NCI-H1092 treated with DMSO at 0.1 percent for 48 hours (cell line): ENCODE results near the gene SEC14L2.
"Not testable (repeated sequence)": the region's sequence is repeated elsewhere in the genome, so short reads cannot be mapped to it uniquely, and the experiment has no call there.

Experiments
- DNase-seq: peaks from one replicate; lab custom pipeline; 2025; lab: John Stamatoyannopoulos, UW

The SEC14L2 gene

DNA sequence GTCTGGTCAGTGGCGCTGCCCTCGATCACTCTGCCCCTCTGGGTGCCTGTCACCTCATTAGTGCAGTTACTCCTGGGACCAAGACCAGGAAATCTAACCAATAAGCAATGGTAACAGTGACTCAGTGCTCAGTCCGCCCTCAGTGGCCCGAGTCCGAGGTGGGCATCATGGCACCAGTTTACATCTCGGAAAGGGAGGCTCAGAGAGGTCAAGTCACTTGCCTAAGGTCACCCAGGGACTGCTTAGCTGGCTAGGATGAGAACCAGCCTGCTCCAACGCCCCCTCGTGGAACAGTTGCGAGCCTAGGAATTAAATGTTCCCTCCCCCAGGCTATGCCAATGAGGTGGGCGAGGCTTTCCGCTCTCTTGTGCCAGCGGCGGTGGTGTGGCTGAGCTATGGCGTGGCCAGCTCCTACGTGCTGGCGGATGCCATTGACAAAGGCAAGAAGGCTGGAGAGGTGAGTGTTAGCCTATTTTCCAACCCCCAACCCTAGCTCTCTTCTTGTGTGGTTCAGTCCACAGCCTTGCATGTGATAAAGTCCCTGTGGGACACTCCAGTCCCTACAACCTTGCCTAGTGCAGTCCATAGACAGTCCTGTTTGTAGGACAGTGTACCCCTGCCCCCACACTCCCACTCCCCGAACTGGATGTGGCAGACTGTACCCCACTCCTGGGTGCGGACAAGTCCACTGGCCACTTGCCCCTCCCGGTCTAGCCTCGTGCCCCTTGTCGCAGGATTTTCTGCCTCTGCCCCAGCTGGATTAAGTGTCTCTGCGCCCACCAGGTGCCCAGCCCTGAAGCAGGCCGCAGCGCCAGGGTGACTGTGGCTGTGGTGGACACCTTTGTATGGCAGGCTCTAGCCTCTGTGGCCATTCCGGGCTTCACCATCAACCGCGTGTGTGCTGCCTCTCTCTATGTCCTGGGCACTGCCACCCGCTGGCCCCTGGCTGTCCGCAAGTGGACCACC is 29.9 kb downstream of the SEC14L2 start:
- DNase-seq: peak; percentile 43

GRCh38 chr22:30427871-30428270 is 31.1 kb downstream of the SEC14L2 start:
- no peak for DNase-seq

DNA sequence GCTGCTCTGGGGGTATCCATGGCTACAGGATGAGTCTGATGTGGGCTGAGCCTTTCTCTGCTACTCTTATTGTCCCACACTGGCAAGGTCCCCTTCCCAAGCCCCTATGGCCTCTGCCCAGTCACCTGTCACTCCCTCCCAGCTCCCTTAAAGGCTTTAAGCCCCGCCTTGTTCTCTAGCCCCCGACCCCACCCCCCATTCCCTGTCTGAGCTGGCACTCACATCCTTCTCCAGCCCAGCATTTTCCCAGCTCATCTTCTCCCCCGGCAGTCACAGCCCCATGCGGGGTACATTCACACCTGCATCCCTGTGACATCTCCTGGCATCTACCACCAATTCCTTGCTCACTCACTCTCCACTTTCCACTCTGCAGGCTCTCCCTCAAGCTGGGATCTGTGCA is 33.1 kb downstream of the SEC14L2 start:
- no peak for DNase-seq

- no peak for DNase-seq
Measured at GRCh38 chr22:30430933-30431332, 34.1 kb downstream of the SEC14L2 start.

GRCh38 chr22:30432096-30432495 is 35.3 kb downstream of the SEC14L2 start:
- no peak for DNase-seq

GRCh38 chr22:30432520-30432919 is 35.7 kb downstream of the SEC14L2 start:
- DNase-seq: no peak

GRCh38 chr22:30433227-30433626 is 36.4 kb downstream of the SEC14L2 start:
- DNase-seq: no peak

- no peak for DNase-seq
Measured at GRCh38 chr22:30433773-30434172, 37.0 kb downstream of the SEC14L2 start.

DNA sequence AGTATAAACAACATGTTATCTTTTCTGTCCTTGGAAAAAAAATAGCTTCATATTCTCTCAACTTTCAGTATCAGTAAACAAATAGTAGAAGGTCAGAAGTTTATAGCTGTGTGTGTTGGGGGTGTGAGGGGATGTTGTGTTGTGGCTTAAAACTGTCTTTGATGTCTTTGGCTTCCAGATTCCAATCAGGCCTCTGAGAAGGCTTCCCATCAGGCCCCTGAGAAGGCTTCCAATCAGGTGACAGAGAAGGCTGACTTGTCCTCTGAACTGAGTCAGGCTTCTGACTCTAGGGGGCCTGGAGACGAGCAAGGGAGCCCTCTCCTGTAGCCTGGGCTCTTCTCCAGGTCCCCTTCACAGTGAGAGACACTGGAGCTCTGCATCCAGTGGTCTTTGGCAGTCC is 38.0 kb downstream of the SEC14L2 start:
- DNase-seq: no peak

GRCh38 chr22:30435674-30436126 is 38.9 kb downstream of the SEC14L2 start:
- DNase-seq: no peak

DNA sequence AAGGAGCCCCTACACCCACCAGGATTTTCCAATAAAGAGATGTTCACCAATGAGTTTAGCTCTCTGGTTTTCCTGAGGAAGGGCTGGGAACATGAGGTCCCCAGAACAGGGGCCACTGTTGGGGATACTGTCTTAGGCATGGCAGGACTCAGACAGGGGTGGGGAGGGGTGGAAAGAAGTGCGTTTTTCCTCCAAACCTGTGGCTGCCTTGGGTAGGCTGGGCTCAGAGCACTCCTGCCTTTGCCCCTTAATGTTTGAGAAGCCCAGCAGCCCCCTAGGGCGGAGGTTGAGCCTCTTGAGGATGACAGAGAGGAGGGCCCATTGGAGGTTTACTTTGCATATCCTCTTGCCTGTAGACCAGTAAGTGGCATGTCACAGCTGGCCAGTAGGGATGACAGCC is 39.4 kb downstream of the SEC14L2 start:
- no peak for DNase-seq

GRCh38 chr22:30438559-30438958 is 41.7 kb downstream of the SEC14L2 start:
- no peak for DNase-seq

GRCh38 chr22:30439226-30439625 is 42.4 kb downstream of the SEC14L2 start:
- no peak for DNase-seq

GRCh38 chr22:30439836-30440235 is 43.0 kb downstream of the SEC14L2 start:
- no peak for DNase-seq

DNA sequence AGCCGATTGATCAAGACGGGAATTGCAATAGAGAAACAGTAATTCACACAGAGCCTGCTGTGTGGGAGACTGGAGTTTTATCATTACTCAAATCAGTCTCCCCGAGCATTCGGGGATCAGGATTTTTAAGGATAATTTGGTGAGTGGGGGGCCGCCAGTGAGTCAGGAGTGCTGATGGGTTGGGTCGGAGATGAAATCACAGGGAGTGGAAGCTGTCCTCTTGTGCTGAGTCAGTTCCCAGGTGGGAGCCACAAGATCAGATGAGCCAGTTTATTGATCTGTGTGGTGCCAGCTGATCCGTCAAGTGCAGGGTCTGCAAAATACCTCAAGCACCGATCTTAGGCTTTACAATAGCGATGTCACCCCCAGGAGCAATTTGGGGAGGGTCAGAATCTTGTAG is 44.3 kb downstream of the SEC14L2 start:
- no peak for DNase-seq

- peak; percentile 70 for DNase-seq
Measured at GRCh38 chr22:30444632-30445437, 48.0 kb downstream of the SEC14L2 start.

GRCh38 chr22:30445438-30446145 is 48.8 kb downstream of the SEC14L2 start:
- DNase-seq: no peak

DNA sequence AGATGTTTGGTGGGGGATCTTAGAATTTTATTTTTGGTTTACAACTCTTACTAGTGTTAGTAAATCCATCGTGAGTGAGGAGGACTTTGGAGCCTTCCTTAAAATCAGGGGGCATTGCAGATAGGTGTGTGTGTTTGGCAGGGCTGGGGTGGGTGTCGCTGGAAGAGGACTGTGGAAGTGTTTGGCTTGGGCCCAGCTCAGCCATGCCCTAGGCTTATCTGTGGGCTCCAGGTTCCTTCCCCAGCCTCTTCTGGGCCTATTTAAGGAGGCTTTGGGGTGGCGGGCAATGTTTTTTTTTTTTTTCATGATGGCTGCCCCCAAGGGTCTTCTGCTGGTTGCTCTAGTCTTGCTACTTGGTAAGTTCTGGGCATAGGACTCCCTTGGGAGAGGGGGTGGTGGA is 50.8 kb downstream of the SEC14L2 start:
- no peak for DNase-seq

DNA sequence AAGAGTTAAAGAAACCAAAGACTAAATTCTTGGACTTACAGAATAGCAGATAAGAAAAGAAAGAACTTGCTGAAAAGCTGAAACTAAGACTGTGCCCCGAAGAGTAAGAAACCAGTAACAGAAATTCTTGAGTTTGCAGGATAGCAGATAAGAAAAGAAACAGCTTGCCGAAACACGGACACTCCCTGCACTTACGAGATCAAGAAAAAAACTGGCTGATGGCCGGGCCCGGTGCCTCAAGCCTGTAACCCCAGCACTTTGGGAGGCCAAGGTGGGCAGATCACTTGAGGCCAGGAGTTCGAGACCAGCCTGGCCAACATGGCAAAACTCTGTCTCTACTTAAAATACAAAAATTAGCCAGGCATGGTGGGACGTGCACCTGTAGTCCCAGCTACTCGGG is 54.7 kb downstream of the SEC14L2 start:
- not testable (repeated sequence) for DNase-seq

DNA sequence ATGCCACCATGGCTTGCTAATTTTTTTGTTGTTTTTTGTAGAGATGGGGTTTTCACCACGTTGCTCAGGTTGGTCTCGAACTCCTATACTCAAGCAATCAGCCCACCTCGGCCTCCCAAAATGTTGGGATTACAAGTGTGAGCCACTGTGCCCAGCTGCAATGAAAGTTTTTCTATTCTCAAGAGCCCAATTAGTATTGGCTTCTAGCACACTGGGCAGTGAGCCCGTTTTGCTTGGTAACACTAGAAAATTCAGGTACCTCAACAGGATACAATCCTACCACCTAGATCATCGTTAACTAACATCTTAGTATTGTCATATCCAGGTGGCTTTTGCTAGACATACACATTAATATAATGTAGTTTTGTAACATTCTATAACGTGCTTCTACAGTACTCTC is 56.0 kb downstream of the SEC14L2 start:
- DNase-seq: peak; percentile 4

DNA sequence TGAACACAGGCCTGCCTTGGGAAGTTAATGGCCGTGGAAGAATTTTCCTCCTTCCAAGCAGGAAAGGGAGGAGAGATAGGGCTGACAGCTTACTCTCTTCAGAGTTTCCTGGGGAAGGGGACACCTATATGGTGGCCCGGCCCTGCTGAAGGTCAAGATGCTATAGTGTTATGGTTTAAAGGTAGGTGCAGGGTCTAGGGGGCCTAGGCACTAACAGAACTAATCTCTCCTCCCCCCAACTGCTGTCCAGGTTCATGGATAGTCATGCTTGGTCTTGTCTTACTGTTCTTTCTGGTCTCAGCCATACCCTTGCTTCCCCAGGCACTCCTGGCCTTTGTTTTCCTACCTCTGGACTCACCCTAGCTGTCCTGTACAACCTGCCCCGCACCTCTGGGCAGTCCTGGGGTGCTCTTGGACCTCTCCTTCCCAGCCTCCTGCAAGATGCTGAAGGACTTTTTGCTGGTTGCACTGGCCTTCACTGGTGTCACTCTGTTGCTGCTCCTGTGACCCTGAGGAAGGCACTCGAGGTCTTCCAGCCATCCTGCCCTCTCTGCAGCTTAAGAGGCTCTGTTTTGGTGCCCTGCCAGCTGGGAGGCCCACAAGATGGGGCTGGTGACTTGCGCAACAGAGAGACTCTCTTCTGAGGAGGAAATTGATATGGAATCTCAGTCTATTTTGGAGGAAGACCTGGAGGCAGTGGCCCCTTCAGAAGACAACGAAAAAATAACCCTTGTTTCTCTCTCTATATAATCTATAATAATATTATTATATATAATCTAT is 57.1 kb downstream of the SEC14L2 start:
- DNase-seq: peak; percentile 23
